ENCODE data around the gene IDH2. TPM values are rescaled to one million over a fixed set of nuclear protein-coding genes. Genes with fewer than 3 reads are reported as not detected.

The IDH2 gene
- total RNA-seq, 1 experiment from 2014 or later, result 93.4 TPM

- Histone ChIP-seq H3K36me3 (ENCODE audit: insufficient read depth, low read length) (no peaks in the 10 kb centered on the region), H2AFZ (ENCODE audit: low read length) (no peak overlapping the region), H3K4me2 (ENCODE audit: low read depth, low read length, poor library complexity, severe bottlenecking) (no peak overlapping the region), H3K9me2 (replicated peaks; ENCODE audit: insufficient read depth, low read length) (no peaks in the 10 kb centered on the region), H3K9me3 (ENCODE audit: low read length) (no peaks in the 10 kb centered on the region), H3K27me3 (ENCODE audit: low read length) (no peaks in the 10 kb centered on the region), H3K4me1 (ENCODE audit: low read length) (peaks cover 78% of the 10 kb centered on the region), H3K79me2 (ENCODE audit: low read length) (peaks cover 96% of the 10 kb centered on the region), H3K4me3 (ENCODE audit: low read length) (no peak overlapping the region), H3K27ac (ENCODE audit: low read length) (no peak overlapping the region), H3K9ac (ENCODE audit: low read length) (no peak overlapping the region), H4K20me1 (ENCODE audit: insufficient read depth, low read depth, low read length) (no peaks in the 10 kb centered on the region)
- no peak for DNase-seq
Observed at GRCh38 chr15:90033448-90033847, 68.8 kb downstream of the IDH2 start.

Small RNAs within 50 kb of the gene (small RNA-seq; reads per million reads assigned to genes)
- not detected for gene RF00066

Other genes with a start within 250 kb of the IDH2 start
- 29.3 and 40.7 TPM in 2 replicates for gene AP3S2, start 208.5 kb downstream of the IDH2 start, total RNA-seq (2014; rRNA removed; shearing (Covaris generic); ENCODE audit: low replicate concordance)
- gene ARPIN, start 189.5 kb downstream of the IDH2 start, total RNA-seq (2014; rRNA removed; shearing (Covaris generic); ENCODE audit: low replicate concordance), result not detected in 2 replicates
- 25.2 and 32.3 TPM in 2 replicates for gene ZNF710, start 101.1 kb downstream of the IDH2 start, total RNA-seq (2014; rRNA removed; shearing (Covaris generic); ENCODE audit: low replicate concordance)
- 40.4 and 65.1 TPM in 2 replicates for gene SEMA4B, start 98.9 kb upstream of the IDH2 start, total RNA-seq (2014; rRNA removed; shearing (Covaris generic); ENCODE audit: low replicate concordance)
- gene CIB1, start 131.5 kb upstream of the IDH2 start, total RNA-seq (2014; rRNA removed; shearing (Covaris generic); ENCODE audit: low replicate concordance), result 42.1 and 64.5 TPM in 2 replicates
- gene GDPGP1, start 131.7 kb upstream of the IDH2 start, total RNA-seq (2014; rRNA removed; shearing (Covaris generic); ENCODE audit: low replicate concordance), result 7.8 and 11.2 TPM in 2 replicates
- gene TTLL13, start 147.1 kb upstream of the IDH2 start, total RNA-seq (2014; rRNA removed; shearing (Covaris generic); ENCODE audit: low replicate concordance), result 0.40 TPM in 1 of 2 replicates, not detected in the other
- 29.9 and 41.7 TPM in 2 replicates for gene NGRN, start 163.2 kb upstream of the IDH2 start, total RNA-seq (2014; rRNA removed; shearing (Covaris generic); ENCODE audit: low replicate concordance)
- 0.34 and 0.79 TPM in 2 replicates for gene ZNF774, start 249.8 kb upstream of the IDH2 start, total RNA-seq (2014; rRNA removed; shearing (Covaris generic); ENCODE audit: low replicate concordance)